DMS153 treated with DMSO at 0.1 percent for 48 hours (cell line): Measurements from ENCODE around the gene WHRN.

Experiments used
- DNase-seq: peaks from one replicate; lab custom pipeline; 2025; ENCODE audit not compliant: unreplicated experiment; lab: John Stamatoyannopoulos, UW

WHRN gene

GRCh38 chr9:114369216-114370130, 135.8 kb downstream of the WHRN start:
- no peak for DNase-seq

DNA sequence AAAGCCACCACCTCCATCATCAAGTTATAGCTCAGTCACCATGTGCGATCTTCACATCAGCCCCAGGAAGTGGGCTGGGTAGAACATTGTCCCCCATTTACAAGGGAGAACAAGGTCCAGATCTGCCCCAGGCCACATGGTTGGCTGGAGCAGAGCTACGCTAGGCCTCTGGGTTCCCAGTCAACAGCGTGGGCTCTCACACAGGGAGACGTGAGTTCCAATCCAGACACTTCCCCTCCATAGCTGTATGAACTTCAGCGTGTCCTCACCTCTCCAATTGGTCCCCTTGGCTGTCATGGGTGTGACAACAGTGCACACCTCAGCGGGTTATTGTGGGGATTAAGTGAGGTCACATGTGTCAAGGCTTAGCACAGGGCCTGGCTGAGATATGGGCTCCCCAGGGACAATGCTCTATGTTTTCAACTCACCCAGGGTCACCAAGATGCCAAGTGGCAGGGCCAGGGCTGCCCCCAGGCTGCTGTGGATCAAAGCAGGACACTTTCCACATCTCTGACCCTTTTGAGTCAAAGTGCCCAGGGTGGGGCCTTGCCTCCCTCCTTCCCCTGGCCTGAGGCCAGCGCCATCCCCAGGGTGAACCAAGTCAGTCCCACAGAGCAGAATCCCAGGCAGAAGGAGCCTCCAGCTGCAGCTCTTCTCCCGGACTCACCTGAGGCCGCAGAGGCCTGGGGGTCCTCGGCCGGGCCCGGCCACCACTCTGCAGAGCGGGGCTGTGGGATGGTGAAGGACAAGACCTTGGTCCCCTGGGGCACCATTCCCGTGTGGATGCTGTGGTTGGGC, 137.3 kb downstream of the WHRN start:
- no peak for DNase-seq

DNA sequence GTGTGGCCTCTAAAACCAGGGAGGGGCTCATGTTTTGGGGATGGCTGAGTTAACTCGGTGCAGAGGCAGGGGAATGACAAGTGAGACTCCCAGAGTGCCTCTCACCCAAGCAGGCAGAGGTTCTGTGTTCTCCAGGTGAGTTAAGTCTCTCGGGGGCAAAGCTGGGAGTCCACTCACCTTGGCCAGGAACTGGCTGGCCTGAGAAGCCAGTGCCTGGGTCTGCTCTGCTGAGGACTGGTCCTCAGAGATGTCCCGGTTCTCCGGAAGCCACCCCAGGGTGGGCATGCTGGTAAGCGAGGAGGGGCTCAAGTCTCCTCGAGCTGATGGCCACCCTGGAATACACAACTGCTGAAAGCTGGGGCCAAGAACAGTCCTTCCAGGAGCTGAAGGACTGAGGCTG, 137.9 kb downstream of the WHRN start:
- DNase-seq, result no peak

DNA sequence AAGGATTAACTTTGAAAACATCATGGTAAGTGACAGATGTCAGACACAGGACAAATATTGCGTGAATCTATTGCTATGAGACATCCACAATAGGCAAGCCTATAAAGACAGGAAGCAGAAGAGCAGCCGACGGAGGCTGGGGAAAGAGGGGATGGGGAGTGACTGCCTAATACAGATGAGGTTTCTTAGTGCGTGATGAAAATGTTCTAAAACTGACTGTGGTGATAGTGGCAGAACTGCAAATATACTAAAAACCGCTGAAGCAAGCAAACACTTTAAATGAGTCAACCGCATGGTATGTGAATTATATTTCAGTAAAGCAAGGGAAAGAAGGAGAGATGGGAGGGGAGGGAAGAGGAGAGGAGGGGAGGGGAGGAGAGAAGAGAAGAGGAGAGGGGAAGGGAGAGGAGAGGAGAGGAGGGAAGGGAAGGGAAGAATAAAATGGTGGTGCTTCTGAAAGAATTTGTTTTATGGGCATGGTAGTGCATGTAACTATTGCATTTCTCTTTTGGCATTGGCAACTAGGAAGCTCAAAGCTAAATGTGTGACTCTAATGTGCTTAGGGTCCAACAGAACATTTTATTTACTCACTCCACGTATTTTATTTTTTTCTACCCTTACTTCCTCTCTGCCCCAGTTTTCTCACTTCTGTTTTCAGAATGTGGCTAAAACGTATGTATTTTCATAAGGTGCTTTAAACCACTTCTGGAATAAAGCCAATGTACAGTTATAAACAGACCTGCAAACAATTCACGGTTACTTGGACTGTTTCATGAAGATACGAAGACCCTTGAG, 138.7 kb downstream of the WHRN start:
- DNase-seq, result no peak

- no peak for DNase-seq
Observed at GRCh38 chr9:114365194-114365593, 140.1 kb downstream of the WHRN start.

GRCh38 chr9:114364134-114365041, 140.9 kb downstream of the WHRN start:
- DNase-seq, result no peak

DNA sequence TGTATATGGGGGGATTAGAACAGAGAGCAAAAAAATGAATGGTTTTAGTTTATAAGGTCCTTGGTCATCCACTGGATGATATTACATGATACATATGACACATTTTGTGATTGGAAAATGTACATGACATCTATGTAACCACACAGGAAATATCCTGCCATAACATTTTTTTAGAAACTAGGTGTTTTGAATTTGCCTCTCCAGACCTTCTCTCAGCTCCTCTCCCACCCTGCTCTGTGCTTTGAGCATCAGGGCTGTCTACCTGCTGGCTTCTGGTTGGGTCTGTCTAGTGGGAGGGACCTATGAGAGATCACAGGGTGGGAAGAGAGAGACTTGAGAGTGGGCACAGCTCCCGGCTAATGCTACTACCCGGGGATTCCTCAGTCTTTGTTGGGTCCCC, 141.8 kb downstream of the WHRN start:
- DNase-seq, result no peak

DNA sequence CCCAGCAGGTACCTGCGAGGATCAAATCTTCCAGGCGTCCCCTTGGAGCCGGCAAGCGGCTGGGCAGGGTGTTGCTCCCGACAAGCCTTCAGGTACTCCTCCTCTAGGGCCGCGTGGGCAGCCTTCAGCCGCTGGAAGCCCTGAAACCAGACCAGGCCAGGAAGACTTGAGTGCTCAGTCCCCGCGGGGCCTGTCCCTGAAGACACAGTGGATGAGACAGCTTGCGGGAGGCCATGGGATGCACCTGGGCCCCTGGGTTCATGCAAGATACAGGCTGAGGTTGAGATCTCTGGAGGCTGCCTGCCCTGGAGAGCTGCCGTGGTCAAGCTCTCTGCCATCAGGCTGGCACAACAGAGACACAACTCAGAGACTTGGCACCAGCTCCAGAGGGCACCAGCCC, 142.9 kb downstream of the WHRN start:
- DNase-seq, result no peak

DNA sequence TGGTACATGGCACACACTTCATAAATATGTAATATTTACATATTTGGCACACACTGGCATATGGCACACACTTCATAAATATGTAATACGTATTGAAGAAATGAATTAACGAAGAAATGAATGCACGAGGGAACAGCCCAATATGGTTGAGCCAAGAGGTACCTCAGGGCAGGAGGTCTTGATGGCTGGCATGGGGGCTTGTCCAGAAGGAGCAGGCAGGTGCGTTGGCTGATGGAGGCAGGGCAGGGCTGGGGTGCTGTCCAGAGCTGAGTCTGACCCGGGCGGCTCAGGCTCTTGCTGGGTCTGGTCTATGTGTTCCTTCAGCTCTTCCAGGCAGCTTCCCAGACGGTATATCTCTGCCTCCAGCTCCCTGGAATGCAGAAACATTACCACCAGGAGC, 143.7 kb downstream of the WHRN start:
- no peak for DNase-seq

- DNase-seq, result no peak
Observed at GRCh38 chr9:114359801-114360200, 145.5 kb downstream of the WHRN start.

GRCh38 chr9:114357911-114358328, 147.4 kb downstream of the WHRN start:
- no peak for DNase-seq

DNA sequence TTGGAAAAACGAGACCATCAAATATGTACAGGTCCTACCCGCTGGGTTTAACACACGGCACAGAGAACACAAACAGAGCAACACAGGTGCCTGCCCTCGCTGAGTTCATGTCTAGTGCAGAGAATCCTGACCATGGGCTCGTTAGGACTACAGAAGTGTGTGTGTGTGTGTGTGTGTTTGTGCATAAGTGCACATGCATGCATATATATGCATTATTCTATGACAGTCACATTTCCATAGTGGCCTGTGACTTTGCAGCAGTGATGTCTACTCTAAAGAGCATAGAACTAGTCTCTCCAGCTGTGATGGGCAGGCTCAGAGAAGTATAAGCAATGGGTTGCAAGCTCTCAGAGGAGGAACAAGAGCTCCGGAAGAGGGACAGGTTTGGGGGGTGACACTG, 147.9 kb downstream of the WHRN start:
- no peak for DNase-seq

DNA sequence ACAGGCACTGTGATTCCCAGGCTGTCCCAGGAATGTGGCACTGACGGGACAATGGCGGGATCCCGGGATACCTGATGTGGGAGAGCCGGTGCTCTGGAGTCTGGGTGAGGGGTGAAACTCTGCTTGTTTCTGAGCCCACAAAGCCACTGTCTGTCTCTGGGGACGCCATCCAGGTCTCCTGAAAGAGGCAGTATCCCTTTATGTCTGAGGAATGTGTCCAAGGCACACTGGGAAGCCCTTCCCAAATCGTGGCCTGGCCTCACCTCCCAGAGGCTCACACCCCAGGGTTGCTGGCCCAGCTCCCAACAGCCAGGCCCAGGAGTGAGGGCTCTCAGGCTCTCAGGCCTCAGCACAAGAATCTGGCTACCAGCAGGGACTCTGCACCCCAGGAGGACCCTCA, 148.5 kb downstream of the WHRN start:
- no peak for DNase-seq

DNA sequence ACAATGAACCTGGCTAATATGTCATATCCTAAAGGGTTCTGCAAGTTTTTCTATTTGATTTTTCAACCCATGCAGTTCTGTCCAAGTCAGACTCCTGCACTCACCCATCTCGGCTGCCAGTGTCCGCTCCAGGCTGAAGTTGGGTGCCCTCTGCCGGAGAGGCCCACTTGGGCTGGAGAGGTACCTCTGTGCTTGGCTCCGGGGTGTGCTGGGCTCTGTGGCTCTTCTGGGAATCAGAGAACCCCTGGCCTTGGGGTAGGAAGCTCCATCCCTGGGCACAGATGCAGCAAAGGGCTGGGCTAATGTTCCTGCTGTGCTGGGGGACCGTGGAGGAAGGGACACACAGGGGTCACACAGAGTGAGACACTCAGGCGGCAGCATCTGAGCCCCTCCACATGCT, 149.5 kb downstream of the WHRN start:
- no peak for DNase-seq
